GM12873 (cell line): Measurements from ENCODE around the gene DLG4.

Source experiments
- CTCF ChIP-seq: IDR thresholded peaks from 2 replicates; pipeline ENCODE4 v1.5.1; 2012; ENCODE audit warnings: low read depth, mild to moderate bottlenecking, moderate library complexity, low read length, control low read depth; ENCODE audit not compliant: insufficient read depth; ENCODE audit errors: missing control alignments

DLG4 gene

GRCh38 chr17:7219812-7220592 lies at the start of gene DLG4, which contains the start of gene ACADVL:
DLG4 (minus strand) TSS chr17:7219836.
ACADVL (plus strand) TSS chr17:7219938; CDS start chr17:7219985, 47 bp downstream.
- TF ChIP-seq CTCF = no peak

- no peak for TF ChIP-seq CTCF
Observed at GRCh38 chr17:7266784-7267183, 47.1 kb upstream of the DLG4 start.

GRCh38 chr17:7263801-7264078 lies 44.1 kb upstream of the DLG4 start:
- no peak for TF ChIP-seq CTCF

GRCh38 chr17:7262935-7263800 lies 43.5 kb upstream of the DLG4 start:
- TF ChIP-seq CTCF = no peak

GRCh38 chr17:7262192-7262934 lies 42.7 kb upstream of the DLG4 start, which contains the start of gene CLDN7:
CLDN7 (minus strand) TSS chr17:7262478; CDS start chr17:7262043, 435 bp downstream.
- no peak for TF ChIP-seq CTCF

- no peak for TF ChIP-seq CTCF
Observed at GRCh38 chr17:7261379-7262191, 41.9 kb upstream of the DLG4 start.
